Activated T-cell treated with anti-CD3 and anti-CD28 coated beads for 48 hours (primary cell): ENCODE results near the gene WSCD1.

Experiments
- DNase-seq: peaks from one replicate; pipeline ENCODE4 v3.0.0-alpha.2; 2020; ENCODE audit warnings: low read depth

The WSCD1 gene

DNA sequence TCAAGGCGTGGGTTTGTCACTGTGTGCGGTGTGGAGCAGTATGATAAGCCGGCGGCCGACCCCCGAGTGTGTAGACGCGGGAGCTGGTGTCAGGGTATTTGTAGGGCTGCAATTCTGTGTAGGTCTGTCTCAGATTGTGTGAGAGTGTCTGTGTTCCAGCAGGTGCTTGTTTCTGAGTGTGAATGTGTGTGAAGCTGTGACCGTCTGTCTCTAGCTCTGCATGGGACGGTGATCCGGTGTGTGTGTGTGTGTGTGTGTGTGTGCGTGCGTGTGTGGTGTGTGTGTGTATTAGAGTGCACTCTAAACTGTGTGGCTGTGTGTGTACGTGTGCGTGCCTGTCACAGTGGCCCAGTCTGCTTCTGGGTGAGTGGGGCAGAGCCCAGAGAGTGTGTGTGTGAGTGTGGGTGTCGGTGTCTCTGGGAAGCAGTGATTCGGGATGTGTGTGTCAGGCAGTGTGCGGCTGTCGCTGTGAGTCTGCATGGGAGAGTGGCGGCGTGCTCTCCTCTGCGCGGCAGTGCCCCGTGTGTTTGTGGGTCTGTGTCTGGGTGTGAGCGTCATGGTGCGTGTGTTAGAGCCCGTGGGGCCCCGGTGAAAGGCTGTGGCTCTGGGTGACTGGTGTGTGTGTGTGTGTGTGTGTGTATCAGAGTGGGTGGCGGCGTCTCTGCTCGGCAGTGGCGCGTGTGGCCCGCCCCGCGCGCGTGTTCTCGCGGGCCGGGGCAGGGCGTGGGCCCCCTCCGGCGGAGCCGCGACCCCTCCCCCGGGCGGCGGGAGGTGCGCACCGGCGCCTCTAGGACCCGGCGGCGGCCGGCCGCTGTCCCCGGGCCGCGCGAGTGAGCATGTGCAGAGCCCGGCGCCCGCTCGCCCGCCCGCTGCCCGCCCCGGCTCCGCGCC, at the start of gene WSCD1:
Gene WSCD1 (plus strand): TSS at position 841 of the 891 bp plus-strand sequence. CDS start 10,280 bp downstream, outside the sequence.
- DNase-seq, result no peak

DNA sequence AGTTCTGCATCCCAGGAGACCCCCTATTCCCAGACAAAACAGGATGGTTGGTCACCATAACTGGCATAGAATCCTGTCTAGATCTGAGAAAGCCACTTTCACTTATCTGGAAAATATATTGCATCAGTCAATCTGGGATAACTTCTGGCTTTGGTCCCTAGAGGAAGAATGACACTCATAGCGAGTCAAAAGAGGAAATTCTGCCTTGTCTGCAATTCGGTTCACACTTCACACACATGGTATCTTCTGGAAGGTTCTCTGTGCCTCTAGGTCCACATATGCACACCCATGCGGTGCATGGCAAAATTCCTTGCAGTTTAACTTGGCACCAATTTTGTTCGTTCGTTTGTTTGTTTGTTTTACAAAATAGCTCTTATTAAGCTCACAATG, 49.2 kb upstream of the WSCD1 start:
- DNase-seq, result no peak

DNA sequence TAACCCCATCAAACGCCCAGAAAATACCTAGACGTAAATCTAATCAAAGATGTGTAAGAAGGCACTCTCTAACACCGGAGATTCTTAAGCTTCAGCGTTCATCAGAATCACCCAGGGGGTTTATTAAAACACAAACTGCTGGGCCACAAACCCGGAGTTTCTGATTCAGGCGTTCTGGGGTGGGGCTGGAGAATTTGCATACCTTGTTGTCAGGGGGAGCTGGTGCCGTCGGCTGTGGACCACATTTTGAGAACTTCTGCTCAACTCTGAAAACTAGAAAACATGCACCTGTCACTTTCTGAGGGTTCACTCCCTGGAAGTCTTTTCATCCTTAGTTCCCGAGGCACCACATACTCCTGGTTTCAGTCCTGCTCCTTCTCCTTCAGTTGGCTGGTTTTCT, 48.6 kb upstream of the WSCD1 start:
- no peak for DNase-seq

DNA sequence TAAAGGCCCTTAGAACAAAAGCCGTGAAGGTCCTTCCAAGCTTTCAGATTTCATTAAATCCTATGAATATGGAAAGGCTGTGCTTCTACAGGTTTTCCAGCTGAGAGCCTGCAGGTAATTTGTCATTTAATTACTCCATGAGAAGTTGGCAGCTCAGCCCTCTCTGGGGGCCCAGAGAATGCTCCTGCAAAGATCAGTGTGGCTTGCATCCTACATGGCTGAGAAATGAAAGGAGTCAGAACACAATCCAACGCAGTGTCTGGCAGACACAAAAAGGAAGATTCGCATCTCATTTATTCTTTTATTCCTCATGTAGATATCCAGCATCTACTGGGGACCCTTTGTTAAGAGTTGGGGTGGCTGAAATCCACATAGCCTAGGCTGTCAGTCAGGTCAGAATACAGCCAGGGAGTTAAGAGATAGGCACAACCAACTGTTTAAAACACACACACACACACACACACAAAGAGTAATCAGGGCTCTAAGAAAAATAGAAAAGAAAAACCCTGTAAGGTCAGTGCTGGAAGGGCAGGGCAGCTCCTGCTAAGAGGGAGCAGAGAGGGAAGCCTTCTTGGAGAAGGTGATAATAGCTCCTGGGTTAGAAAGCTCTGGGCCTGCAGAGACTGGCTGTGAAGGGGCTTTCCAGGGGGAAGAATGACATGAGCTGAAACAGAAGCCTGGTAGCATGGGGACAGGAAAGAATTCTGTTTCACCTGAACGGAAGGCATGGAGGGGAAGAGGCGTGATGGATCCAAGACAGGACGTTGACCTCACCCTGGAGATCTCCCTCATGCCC, 46.9 kb upstream of the WSCD1 start:
- DNase-seq, result no peak

DNA sequence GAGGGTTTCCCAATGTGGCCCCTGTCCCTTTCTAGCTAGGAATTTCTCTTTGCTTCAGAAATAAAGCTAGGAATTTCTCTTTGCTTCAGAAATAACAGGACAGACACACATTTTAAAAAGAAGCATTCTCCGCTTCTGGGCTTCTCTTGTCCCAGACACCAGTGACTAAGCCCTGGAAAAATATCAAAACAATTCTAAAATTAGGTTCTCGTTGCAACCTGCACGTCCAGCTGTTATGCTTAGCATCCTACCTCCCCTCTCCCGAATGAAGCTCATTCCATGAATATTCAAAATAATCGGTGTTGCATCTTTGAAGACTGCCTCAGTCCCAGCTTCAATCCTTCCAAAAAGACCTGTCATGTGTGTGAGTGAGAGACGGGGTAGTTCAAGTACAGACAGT, 45.6 kb upstream of the WSCD1 start:
- no peak for DNase-seq

DNA sequence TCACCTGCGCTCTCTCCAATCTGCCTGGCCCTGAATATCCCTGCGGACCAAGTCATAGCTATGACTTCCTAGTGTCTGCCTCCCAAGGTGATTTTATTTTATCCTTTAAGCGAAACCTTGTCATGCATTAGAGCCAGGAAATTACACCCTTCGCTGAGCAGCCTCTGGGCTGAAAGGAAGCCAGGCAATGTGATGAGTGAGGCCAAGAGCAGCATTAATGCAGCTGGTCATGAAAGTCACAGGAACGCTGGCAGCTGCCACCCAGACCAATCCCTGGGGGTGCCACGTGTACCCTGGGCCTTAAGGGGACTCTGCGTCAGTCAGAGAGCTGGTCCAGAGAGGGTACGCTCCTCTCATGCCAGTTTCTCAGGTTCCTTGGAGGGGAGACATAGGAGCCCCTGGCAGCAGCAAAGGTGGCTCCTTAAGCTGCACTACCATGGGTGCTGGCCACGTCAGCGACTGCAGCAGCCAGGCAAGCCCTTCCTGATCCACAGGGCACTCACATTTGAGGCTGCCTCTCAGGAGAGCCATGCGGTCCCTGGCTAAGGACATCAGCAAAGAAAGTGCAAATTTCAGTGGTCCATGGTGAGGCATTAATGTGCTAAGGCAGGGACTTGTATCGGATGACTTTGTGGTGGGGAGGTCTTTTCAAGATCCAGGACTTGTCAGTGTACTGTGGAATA, 42.7 kb upstream of the WSCD1 start:
- no peak for DNase-seq

DNA sequence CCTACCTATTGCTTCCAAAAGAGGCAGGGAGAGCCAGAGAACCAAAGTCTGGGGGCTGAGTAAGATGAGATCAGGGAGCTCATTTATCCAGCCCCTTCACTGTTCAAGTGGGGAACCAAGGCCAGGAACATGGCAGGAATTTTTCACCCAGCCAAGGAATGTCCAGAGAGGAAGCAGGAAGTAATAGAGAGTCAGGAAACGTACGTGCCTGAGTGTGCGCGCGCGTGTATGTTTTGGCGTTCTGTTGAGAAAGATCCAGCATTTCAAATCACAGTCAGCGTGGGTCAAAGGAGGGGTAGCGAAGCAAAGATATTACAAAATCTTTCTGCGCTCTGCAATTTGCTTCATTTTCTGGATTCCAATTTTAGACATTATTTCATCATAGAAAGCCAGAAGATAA, 41.9 kb upstream of the WSCD1 start:
- no peak for DNase-seq

DNA sequence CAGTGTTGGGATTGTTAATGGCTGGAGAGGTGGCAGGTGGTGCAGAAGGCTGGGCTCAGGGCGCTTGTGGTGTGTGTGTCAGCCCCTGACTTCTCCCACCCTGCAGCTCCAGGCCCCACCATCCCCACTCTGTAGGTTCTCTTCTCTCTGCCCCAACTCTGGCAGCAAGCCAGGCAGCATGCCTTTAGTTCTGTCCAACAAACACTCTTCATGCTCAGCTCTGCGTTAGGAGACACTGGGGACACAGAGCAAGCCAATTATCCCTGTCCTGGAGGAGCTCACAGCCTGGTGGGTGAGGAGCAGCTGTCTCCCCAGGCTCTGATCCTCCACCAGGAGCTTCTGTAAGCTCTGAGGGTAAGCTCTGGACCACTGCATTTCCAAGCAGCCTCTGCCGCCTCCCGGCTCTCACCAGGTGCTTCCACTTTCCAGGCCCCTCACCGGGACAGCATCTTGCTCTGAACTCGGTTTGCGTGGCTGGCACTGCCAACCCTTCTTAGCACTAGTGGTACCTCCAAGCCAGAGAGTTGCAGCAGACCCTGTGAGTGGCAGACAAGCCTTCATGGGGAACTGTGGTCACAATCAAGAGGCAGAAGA, 34.3 kb upstream of the WSCD1 start:
- no peak for DNase-seq

DNA sequence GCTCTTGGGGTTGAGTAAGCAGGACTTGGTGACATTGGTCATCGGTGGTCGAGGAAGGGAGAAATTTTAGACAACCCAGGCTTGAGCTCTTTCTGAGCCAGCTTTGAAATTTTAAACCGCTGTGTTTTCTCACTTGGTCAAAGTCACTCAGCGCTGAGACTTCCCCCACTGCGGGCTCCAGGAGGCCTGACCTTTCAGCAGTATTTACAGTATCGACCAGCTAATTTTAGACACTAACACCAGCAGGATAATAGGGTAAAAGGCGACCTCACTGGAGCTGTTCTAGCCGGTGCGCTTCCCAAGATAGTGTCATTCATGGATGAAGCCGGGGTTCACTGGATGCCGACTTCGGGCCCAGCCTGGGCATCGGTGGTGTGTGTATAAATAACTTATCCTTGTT, 29.7 kb upstream of the WSCD1 start:
- no peak for DNase-seq

DNA sequence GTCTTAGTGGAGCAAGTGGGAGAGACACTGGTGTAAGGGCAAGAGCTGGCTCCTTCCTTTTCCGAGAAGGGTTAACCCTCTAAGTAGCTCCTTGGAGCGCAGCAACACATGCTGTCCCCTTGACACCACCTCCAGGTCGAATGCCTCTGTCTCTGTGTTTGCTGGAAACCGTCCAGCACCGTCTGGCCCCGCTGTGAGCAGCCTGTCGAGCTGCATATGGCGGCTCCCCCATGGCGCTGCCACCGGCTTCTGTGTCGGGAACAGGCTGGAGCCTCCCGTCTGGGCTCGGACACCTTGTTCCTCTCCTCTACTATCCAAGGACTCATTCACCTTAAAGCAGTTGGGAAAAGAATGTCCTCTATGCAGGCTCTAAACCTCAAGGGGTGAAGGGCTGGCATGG, 28.9 kb upstream of the WSCD1 start:
- no peak for DNase-seq

DNA sequence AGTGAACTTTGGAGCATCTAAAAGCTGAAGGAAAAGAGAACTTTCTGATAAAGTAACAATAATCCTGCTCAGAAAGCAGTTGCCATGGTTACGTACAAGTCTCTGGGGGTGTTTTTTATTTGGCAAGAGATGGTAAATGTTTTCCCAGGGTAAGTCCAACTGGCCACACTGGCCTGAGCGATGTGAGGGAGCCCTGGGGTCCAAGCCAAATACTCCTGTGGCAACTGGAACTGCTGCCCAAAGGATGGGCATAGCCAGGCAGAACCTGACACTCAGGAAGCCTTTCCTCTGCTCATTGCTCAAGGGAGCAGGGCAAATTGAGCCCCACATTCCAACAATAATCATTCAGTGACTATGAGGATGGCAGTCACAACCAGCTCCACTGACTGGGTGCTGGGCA, 26.8 kb upstream of the WSCD1 start:
- DNase-seq, result no peak

DNA sequence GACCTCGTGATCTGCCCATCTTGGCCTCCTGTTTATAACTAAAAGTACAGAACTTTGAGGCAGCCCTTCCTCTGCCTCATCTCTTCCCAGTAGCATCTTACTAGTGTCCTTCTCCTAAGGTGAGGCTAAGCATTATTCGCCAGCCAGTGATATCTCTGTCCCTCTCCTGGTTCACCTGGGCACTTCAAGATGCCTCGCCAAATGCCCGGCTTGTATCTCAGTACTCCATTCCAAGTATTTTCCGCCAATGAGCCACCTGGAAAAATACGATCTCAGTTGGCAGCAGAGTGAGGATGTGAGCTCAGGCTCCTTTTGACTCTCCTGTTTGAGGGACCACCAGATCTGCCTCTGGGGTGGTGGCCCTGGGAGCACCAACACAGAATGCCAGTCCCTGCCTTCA, 25.9 kb upstream of the WSCD1 start:
- DNase-seq, result no peak

DNA sequence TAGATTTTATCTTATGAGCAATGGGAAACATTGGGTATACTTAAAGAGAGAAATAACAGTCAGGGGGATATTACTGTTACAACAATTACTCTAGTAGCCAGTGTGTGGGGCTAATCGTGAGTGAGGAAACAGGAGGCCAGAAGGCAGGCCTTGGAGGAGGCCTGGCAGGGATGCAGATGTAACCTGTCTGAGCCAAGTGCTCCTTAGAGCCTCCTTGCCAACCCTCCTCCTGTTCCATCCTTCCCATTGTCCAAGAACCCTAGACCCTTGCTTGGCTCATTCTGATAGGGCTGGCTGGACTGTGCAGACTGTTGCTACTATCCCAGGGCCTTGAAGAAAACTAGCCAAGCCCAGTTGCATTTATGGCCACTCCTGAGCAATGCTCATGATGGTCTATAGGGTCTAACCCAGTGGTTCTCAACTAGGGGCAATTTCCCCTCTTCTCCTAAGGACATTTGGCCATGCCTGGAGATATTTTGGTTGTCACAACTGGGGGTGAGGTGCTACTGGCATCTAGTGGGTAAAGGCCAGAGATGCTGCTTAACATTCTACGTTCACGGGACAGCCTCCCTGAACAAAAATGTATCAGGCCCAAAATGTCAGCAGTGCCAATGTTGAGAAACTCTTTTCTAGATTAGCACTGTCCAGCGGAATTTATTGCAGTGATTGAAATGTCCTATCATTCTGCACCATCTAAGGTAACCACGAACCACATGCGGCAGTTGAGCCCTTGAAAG, 24.4 kb upstream of the WSCD1 start:
- no peak for DNase-seq

DNA sequence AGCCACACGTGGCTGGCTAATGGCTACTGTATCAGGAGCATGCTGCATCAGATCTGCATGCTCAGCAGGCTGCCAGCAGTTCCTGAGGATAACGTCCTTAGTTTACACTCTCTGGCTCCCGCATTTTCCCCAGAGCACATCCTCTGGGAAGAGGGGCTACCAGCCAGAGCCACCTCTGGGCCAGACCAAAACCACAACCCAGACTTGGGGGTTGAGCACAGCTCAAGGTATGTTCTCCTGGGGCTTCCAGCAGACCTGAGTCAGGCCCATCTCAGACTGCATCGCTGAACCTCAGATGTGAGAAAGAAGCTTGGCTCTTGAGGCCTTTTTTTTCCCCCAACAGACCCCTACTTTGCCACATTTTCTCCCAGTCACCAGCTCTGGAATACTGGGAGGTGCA, 23.7 kb upstream of the WSCD1 start:
- DNase-seq, result no peak

DNA sequence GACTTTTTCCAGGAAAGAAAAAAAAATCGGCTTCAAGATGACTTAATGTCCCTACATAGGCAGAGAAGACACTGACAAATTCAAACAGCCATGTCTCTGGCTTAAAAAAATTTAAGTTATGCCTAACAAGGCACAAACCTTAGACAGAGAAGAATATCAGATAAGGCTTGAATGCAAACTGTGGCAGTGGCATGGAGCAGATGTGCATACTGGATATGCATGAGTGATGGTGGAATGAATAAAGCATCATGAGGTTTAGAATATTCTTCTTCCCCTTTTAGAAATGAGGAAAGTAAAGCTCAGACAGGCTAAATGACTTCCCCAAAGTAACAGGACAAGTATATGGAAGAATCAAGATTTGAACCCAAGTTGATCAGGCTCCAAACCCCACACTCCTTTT, 23.2 kb upstream of the WSCD1 start:
- DNase-seq, result no peak

DNA sequence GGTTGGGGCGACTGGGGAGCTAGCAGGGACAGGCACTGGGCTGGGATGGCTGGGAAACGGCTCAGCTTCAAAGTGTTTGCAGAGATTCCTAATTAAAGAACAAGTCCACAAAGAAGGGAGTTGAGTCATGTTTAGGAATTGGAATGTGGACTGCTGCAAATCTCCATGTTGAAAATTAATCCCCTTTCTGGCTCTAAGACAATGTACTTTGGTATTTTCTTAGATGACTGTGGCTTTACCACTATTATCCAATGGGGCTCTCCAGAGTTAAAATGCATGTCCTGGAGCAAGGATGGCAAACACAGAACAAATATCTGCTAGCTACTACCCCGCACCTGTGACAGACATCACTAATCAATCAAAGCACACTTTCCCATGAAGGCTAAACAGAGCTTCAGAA, 22.2 kb upstream of the WSCD1 start:
- no peak for DNase-seq

DNA sequence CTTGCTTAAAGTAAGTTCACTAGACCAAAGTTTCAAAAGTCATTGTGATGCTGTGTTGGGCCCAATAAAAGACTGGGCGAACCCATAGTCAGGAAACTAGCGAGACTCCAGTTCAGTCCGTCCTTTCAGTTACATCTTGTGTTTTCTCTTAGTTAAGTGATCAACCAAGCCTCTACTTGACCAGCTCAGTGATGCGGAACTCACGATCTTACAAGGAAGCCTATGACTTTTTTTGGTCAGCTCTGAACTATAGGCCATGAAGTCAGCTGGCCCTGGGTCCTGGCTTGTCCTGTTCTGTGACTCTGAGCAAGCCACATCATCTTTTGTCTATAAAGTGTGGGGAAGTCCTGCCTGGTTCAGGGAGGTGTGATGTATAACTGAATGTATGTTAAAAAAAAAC, 21.7 kb upstream of the WSCD1 start:
- no peak for DNase-seq

DNA sequence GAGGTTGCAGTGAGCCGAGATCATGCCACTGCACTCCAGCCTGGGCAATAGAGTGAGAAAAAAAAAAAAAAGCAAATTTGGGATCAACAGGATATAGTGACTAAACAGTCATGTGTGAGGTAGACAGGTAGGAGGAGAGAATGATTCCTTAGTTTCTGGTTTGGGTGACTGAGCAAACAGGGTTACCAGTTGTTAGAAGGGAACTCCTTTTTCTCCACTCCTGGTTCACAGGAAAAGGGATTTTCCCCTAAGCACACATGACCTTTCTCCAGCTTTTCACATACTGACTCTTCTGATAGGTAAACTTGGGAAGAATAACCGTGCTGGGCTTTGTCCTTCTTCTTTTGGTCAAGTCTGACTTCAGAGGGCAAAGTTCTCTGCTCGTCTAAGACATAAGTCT, 17.3 kb upstream of the WSCD1 start:
- DNase-seq, result no peak

DNA sequence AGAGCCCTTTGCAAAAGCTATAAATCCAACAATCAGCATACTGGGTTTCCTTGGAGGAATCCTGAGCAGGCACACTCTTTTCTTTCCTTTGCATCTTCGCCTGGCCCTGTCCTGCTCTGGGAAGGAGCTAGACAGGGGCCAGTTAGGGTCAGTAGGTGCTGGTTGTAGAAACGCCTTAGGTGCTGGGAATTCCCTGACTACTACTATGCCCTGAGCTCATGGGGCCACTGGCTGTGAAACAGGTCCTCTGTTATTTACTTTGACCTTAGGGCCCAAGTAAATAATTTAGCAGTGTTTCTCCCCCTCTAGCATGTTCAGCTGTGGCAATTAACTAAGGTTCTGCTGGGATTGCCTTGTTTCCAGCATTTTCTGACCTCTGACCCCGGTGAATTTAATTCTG, 15.8 kb upstream of the WSCD1 start:
- no peak for DNase-seq

DNA sequence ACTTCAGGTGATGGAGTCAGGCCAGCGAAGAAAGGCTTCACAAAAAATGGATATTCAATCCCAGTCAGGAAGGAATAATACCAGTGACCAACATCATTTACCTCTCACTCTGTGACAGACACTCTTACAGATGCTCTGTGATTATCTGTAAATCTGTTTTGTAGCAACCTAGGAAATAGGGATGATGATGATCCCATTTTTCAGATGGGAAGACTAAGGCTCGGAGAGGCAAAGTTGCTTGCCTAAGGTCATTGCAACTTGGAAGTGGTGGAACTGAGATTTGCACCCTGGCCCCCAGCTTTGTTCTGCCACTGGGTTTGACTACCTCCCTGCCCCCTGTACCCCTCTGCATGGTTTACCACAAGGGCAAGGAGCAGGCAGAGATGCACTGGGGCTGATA, 14.1 kb upstream of the WSCD1 start:
- DNase-seq, result no peak

DNA sequence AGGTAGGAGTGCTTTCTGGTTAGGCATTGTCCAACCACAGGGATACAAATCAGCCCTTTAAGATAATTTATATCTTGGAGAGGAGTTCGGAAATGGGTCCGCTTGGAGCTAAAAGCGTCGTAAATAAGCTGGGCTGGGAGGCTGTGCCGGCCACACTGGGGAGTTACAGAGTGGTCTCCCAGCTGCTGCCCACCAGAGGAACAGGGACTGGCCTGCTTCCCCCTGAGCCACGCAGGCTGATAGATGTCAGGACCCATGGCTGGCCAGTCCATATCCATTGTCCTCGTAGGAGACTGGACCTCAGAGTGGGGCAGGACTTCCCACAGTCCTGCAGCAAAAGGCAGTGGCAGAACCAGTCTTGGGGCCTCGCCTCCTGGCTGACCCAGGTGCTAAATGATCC, 12.6 kb upstream of the WSCD1 start:
- DNase-seq, result no peak

DNA sequence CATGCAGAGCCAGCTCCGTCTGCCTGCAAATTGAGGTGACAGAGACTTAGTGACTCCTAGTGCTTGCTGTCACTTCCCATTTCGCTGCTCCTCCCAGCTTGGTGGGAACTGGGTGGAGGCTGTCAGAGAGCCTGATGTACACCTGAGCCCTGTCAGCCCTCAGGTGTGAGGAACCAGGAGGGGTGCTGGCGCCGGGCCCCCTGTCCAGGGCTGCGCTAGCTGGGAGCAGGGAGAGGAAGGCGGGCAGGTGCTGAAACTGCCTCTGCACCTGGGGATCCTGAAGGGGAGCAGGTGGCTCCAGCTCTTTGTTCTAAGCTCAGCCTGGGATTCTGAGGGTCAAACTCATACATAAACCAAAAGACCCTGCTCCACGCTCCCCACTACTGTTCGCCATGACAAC, 10.8 kb upstream of the WSCD1 start:
- no peak for DNase-seq
